M059J (cell line): Measurements from ENCODE around the gene LMO7. TPM values are rescaled to one million over a fixed set of nuclear protein-coding genes. Genes with fewer than 3 reads are reported as not detected.

ENCODE experiments used
- DNase-seq: peaks from one replicate; pipeline ENCODE4 v3.0.0-alpha.2; 2012; ENCODE audit warnings: low read depth
- total RNA-seq: library from RNA; depleted of rRNA; stranded (reverse); fragments of >200 nt; shearing (Covaris generic); gene quantifications from 2 replicates; pipeline ENCODE4 v1.2.3, GENCODE V29; 2014

Gene LMO7
- total RNA-seq, 1 experiment from 2014 or later: 109 TPM

- DNase-seq: no peak
Observed at GRCh38 chr13:75843074-75843473, 206.9 kb downstream of the LMO7 start.

GRCh38 chr13:75843991-75844390 is 207.9 kb downstream of the LMO7 start:
- DNase-seq: no peak

- DNase-seq: no peak
Observed at GRCh38 chr13:75847588-75847987, 211.5 kb downstream of the LMO7 start.

DNA sequence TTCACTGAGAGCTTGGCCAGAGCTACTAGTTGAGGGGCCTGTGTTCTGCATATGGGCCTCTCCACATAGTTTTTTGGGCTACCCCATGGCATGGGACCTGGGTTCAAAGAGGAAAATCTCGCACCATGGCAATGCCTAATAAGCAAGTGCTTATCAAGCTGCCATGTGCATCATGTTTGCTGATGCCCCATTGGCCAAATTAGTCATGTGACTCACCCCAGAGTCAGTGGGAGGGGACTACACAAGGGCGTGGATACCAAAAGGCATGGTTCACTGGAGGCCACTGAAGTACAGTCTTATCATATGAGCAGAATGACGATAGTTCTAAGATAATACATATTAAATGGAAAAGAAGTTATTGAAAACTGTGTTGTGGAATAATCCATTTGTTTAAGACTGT is 214.8 kb downstream of the LMO7 start:
- no peak for DNase-seq

DNA sequence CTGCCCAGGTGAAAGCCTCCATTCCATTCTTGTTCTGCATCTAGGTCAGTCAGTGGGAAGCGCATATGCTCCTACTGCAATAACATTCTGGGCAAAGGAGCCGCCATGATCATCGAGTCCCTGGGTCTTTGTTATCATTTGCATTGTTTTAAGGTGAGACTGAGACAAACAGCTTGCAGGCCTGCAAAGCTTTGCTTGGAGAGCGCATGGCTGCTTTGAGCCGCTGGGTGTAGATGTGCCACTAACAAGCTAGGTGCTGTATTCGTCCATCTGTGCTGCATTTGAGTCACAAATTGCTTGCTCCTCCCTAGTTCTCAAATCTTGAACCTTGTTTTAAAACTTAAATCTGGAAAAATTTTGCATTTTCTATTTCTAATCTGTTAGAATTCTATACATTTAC is 219.1 kb downstream of the LMO7 start:
- no peak for DNase-seq

DNA sequence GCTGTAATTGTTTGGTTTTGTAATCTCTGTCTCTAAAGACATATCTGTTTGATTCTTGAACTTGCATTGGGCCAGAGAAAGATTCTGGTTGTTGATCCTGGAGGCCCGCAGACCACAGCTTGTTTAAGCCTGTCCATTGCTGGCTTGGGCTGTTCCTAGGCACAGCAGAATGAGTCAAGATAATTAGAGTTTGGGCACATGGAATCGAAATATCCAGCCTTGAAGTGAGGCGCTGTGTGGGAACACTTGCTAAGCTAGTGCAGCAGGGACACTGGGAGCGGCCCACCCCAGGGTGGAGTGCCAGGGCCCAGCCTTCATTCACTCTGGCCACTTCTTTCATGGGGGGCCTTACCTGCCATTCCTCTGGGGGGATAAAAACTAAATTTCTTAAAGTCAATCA is 219.7 kb downstream of the LMO7 start:
- DNase-seq: no peak

GRCh38 chr13:75857291-75857690 is 221.2 kb downstream of the LMO7 start:
- no peak for DNase-seq

DNA sequence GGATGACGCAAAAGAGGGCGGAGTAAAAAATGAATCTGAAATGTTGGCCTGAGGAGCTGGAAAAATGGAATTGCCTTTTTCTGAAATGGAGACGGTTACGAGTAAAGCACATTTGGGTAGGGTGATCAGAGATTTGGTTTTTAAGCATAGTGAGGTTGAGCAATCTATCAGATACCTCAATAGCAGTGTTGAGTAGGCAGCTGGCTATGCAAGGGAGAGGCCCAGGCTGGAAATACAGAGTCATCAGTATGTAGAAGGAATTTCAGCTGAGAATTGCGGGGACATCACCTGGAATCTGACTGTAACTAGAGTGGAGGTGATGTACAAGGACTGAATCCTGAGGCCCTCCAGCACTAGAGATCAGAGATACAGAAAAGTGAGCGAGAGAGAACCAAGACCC is 224.8 kb downstream of the LMO7 start:
- no peak for DNase-seq

GRCh38 chr13:75861786-75862185 is 225.7 kb downstream of the LMO7 start:
- no peak for DNase-seq

- no peak for DNase-seq
Observed at GRCh38 chr13:75864718-75865117, 228.6 kb downstream of the LMO7 start.

GRCh38 chr13:75867379-75868117 is 231.4 kb downstream of the LMO7 start:
- no peak for DNase-seq

DNA sequence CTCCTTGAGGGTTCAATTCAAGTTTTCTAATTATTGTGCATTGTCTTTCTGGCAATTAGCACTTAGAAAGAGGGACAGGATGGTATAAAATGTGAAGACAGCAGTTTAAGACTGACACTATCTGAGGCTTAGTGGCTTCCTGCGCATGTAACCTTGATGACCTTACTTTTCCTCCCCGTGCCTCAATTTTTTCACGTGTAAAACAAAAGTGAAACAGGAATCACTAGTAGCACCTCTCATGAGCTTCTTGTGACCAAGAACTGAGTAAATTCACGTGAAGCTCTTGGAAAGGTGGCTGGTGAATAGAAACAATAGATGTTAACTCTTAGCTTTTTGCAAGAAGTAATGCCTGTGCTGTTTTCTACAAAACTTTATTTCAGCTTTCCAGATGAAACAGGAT is 233.9 kb downstream of the LMO7 start:
- no peak for DNase-seq

DNA sequence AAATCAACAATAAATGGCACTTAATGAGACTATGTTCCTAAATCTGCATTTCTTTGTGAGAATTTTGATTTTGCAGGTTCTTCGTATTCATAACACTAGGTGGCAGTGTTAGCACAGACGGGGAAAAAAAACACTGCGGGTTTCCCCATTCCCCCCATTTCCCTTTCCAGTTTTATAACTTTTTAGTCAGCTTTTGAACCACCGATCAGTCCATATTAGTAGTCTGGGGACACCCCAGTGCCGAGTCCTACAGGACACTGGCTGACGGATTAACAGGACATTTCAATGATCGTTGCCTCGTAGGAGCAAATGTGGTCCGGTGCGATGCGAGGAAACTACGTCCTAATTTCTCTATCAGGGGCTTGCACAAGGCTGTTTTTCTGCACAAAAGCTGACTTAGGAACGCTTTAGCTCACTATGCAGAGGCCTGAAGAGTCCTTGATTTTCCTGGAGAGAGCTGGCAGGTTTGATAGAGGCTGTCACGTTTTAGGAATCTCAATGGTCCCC is 234.3 kb downstream of the LMO7 start:
- DNase-seq: peak; percentile 25

DNA sequence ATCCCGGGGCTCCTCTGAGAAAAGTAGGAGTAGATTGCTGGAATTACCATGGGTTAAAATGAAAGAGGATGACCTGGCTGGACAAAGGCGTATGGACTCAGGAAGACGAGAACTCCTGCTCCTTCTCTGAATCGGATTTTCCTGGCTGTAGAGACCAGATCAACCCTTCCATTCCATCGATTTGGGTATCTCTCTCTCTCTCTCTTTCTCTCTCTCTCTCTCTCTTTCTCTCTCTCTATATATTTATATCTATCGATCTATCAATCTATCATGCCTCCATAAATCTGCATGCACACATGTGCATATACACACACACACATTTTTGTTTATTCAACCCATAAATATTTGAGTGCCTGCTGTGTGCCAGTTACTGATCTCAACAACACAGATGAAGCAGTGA is 234.9 kb downstream of the LMO7 start:
- no peak for DNase-seq

- no peak for DNase-seq
Observed at GRCh38 chr13:75872980-75873379, 236.8 kb downstream of the LMO7 start.

GRCh38 chr13:75873494-75873893 is 237.4 kb downstream of the LMO7 start:
- DNase-seq: no peak

DNA sequence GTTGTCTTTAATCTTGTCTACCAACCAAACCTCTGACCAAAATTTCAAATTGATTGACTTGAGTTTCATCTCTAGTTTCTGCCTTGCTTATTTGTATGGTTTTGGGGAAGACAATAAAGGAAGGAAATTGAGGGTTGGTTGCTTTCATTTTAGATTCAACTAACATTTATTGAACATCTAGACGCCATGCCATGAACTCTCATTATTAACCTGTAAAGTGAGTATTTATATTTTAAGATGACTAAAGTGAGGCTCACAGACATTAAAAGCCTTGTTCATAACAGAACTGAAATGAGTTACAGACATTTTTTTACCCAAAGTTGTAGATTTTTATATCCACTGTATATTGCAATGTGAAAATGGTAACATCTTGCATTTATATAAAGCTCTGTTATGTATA is 239.3 kb downstream of the LMO7 start:
- no peak for DNase-seq

- peak; percentile 55 for DNase-seq
Observed at GRCh38 chr13:75876142-75877050, 240.3 kb downstream of the LMO7 start.

DNA sequence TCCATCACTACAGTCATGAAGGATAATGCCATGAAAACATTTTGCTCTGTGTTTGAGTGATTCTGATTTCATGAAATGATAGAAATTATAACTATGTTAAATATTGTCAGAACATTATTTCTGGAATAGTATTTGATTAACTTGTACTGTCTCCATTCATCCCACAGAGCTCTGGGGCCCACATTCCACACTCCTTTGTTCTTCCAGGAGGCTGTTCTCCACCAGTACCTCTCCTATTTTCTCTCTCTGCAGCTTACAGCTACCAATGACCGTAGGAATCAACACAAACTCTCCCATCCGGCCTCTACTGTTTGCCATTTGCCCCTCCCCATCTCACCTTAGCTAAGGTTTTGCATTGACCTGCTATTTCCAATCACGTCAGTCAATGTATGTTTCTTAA is 240.9 kb downstream of the LMO7 start:
- no peak for DNase-seq

DNA sequence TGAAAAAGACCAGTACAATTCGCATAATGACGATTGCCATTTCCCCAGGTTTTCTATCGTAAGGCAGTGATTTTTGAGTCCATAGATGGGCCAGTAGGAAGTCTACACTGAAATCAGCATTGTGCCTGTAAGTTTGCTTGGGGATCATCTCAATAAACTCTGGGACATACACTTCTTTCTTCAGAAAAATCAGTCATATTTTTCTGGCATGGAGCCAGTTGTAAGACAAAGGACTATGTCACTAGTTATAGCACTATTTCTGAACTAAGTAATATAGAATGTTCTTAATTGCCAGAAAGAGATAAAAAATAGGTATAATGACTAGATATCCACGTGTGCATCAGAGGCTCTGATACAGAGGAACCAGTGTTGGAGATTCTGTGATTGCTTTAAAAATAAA is 243.5 kb downstream of the LMO7 start:
- no peak for DNase-seq

GRCh38 chr13:75881109-75881775 is 245.1 kb downstream of the LMO7 start:
- peak; percentile 39 for DNase-seq

- DNase-seq: no peak
Observed at GRCh38 chr13:75882261-75882660, 246.1 kb downstream of the LMO7 start.
